ENCODE measurements around the gene ASPG.

The ASPG gene

DNA sequence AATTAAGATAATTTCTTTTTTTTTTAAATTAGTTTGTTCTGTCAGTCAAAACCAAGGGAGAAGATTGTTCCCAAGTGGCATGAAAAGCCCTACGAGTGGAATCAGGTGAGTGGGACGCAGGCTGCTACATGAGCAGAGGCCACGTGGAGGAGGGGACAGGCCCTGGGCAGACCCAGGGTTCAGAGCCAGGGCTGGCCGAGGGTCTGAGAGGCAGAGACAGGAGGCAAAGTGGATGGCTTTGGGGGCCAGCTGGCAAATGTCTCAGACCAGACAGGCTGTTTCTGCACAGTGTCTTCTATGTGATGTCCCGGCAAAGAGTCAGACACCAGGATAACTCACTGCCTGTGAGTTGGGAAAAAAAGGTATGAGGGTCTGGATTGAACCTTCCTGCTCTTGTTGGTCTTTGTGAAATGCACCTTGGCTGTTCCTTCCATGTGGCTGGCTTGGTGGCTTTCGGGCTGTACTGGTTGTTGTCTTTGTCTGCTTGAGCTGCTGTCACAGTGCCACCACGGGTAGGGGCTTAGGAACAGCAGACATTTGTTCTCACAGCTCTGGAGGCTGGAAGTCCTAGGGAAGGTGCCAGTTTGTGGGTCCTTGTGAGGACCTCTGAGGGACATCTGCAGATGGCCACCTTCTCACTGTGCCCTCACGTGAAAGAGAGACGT lies 35.8 kb upstream of the ASPG start:
- TF ChIP-seq ZNF565 (CRISPR knock-in tag; conservative IDR thresholded peaks at IDR 0.05; ENCODE audit: low read depth): no peak
- TF ChIP-seq CSDC2 (CRISPR knock-in tag; IDR thresholded peaks at IDR 0.05): no peak
- no peak for TF ChIP-seq GLIS3 (CRISPR knock-in tag; IDR thresholded peaks at IDR 0.05)
- no peak for TF ChIP-seq ZFP30 (CRISPR knock-in tag; IDR thresholded peaks at IDR 0.05)
- no peak for TF ChIP-seq OSR1 (CRISPR knock-in tag; IDR thresholded peaks at IDR 0.05)
- TF ChIP-seq, protein P1, sequence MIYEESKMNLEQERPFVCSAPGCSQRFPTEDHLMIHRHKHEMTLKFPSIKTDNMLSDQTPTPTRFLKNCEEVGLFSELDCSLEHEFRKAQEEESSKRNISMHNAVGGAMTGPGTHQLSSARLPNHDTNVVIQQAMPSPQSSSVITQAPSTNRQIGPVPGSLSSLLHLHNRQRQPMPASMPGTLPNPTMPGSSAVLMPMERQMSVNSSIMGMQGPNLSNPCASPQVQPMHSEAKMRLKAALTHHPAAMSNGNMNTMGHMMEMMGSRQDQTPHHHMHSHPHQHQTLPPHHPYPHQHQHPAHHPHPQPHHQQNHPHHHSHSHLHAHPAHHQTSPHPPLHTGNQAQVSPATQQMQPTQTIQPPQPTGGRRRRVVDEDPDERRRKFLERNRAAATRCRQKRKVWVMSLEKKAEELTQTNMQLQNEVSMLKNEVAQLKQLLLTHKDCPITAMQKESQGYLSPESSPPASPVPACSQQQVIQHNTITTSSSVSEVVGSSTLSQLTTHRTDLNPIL (CRISPR knock-in tag; IDR thresholded peaks at IDR 0.05; ENCODE audit: low read depth): no peak
- TF ChIP-seq TOX (CRISPR knock-in tag; IDR thresholded peaks at IDR 0.05; ENCODE audit: borderline replicate concordance): no peak
- TF ChIP-seq, protein P2, sequence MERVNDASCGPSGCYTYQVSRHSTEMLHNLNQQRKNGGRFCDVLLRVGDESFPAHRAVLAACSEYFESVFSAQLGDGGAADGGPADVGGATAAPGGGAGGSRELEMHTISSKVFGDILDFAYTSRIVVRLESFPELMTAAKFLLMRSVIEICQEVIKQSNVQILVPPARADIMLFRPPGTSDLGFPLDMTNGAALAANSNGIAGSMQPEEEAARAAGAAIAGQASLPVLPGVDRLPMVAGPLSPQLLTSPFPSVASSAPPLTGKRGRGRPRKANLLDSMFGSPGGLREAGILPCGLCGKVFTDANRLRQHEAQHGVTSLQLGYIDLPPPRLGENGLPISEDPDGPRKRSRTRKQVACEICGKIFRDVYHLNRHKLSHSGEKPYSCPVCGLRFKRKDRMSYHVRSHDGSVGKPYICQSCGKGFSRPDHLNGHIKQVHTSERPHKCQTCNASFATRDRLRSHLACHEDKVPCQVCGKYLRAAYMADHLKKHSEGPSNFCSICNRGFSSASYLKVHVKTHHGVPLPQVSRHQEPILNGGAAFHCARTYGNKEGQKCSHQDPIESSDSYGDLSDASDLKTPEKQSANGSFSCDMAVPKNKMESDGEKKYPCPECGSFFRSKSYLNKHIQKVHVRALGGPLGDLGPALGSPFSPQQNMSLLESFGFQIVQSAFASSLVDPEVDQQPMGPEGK (CRISPR knock-in tag; IDR thresholded peaks at IDR 0.05; ENCODE audit: borderline replicate concordance): no peak
- no peak for TF ChIP-seq BACH2 (CRISPR knock-in tag; IDR thresholded peaks at IDR 0.05; ENCODE audit: borderline replicate concordance)
- TF ChIP-seq ZNF70 (CRISPR knock-in tag; IDR thresholded peaks at IDR 0.05): no peak
- ATAC-seq: no peak

DNA sequence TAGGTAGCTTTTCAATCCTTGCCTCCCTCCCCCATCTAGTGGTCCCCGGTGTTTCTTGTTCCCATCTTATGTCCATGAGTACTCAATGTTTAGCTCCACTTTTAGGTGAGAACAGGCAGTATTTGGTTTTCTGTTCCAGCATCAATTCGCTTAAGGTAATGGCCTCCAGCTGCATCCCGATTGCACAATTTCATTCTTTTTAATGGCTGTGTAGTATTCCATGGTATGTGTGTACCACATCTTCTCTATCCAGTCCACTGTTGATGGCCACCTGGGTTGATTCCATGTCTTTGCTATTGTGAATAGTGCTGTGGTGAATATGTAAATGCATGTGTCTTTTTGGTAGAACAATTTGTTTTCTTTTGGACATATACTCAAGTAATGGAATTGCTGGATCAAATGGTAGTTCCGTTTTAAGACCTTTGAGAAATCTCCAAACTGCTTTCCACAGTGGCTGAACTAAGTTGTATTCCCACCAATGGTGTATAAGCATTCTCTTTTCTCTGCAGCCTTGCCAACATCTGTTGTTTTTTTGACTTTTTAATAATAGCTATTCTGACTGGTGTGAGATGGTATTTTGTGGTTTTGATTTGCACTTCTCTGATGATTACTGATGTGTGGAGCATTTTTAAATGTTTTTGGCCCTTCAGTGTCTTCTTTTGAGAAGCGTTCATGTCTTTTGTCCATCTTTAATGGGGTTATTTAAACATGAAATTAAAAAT lies 34.2 kb upstream of the ASPG start:
- ATAC-seq: no peak
- TF ChIP-seq GLIS3 (CRISPR knock-in tag; IDR thresholded peaks at IDR 0.05): no peak
- no peak for TF ChIP-seq CSDC2 (CRISPR knock-in tag; IDR thresholded peaks at IDR 0.05)
- TF ChIP-seq, protein P3, sequence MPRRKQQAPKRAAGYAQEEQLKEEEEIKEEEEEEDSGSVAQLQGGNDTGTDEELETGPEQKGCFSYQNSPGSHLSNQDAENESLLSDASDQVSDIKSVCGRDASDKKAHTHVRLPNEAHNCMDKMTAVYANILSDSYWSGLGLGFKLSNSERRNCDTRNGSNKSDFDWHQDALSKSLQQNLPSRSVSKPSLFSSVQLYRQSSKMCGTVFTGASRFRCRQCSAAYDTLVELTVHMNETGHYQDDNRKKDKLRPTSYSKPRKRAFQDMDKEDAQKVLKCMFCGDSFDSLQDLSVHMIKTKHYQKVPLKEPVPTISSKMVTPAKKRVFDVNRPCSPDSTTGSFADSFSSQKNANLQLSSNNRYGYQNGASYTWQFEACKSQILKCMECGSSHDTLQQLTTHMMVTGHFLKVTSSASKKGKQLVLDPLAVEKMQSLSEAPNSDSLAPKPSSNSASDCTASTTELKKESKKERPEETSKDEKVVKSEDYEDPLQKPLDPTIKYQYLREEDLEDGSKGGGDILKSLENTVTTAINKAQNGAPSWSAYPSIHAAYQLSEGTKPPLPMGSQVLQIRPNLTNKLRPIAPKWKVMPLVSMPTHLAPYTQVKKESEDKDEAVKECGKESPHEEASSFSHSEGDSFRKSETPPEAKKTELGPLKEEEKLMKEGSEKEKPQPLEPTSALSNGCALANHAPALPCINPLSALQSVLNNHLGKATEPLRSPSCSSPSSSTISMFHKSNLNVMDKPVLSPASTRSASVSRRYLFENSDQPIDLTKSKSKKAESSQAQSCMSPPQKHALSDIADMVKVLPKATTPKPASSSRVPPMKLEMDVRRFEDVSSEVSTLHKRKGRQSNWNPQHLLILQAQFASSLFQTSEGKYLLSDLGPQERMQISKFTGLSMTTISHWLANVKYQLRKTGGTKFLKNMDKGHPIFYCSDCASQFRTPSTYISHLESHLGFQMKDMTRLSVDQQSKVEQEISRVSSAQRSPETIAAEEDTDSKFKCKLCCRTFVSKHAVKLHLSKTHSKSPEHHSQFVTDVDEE (CRISPR knock-in tag; IDR thresholded peaks at IDR 0.05): no peak
- no peak for TF ChIP-seq ESRRG (CRISPR knock-in tag; IDR thresholded peaks at IDR 0.05)
- no peak for TF ChIP-seq ISL1 (CRISPR knock-in tag; IDR thresholded peaks at IDR 0.05)
- TF ChIP-seq ZFP3 (CRISPR knock-in tag; IDR thresholded peaks at IDR 0.05): no peak
- no peak for TF ChIP-seq BACH2 (CRISPR knock-in tag; IDR thresholded peaks at IDR 0.05; ENCODE audit: borderline replicate concordance)
- no peak for TF ChIP-seq ARNTL (CRISPR knock-in tag; IDR thresholded peaks at IDR 0.05; ENCODE audit: borderline replicate concordance, low read depth)
- TF ChIP-seq, protein P4, sequence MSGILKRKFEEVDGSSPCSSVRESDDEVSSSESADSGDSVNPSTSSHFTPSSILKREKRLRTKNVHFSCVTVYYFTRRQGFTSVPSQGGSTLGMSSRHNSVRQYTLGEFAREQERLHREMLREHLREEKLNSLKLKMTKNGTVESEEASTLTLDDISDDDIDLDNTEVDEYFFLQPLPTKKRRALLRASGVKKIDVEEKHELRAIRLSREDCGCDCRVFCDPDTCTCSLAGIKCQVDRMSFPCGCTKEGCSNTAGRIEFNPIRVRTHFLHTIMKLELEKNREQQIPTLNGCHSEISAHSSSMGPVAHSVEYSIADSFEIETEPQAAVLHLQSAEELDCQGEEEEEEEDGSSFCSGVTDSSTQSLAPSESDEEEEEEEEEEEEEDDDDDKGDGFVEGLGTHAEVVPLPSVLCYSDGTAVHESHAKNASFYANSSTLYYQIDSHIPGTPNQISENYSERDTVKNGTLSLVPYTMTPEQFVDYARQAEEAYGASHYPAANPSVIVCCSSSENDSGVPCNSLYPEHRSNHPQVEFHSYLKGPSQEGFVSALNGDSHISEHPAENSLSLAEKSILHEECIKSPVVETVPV (CRISPR knock-in tag; IDR thresholded peaks at IDR 0.05): no peak
- TF ChIP-seq TCF4 (CRISPR knock-in tag; IDR thresholded peaks at IDR 0.05; ENCODE audit: borderline replicate concordance): no peak
- TF ChIP-seq, protein P1 (CRISPR knock-in tag; IDR thresholded peaks at IDR 0.05; ENCODE audit: low read depth): no peak
- no peak for TF ChIP-seq ZNF70 (CRISPR knock-in tag; IDR thresholded peaks at IDR 0.05)
- no peak for TF ChIP-seq ZC3H10 (CRISPR knock-in tag; IDR thresholded peaks at IDR 0.05)
- TF ChIP-seq ZNF565 (CRISPR knock-in tag; conservative IDR thresholded peaks at IDR 0.05; ENCODE audit: low read depth): no peak
- no peak for TF ChIP-seq ZNF8 (CRISPR knock-in tag; IDR thresholded peaks at IDR 0.05)
- no peak for TF ChIP-seq TOX (CRISPR knock-in tag; IDR thresholded peaks at IDR 0.05; ENCODE audit: borderline replicate concordance)
- no peak for TF ChIP-seq ZFP30 (CRISPR knock-in tag; IDR thresholded peaks at IDR 0.05)
- TF ChIP-seq SNAI2 (CRISPR knock-in tag; IDR thresholded peaks at IDR 0.05): no peak
- no peak for TF ChIP-seq PPARA (CRISPR knock-in tag; IDR thresholded peaks at IDR 0.05; ENCODE audit: borderline replicate concordance)
